Measurements from ENCODE around the gene MYNN.

MYNN gene

GRCh38 chr3:169836078-169836941 is 63.1 kb downstream of the MYNN start:
- DNase-seq: no peak

- DNase-seq: no peak
Measured at GRCh38 chr3:169836942-169837275, 63.7 kb downstream of the MYNN start.

- DNase-seq: no peak
Measured at GRCh38 chr3:169838511-169839030, 65.4 kb downstream of the MYNN start.
